A172 (cell line): ENCODE results near the gene RAB3GAP2. TPM values are rescaled to one million over a fixed set of nuclear protein-coding genes. Genes with fewer than 3 reads are reported as not detected.
"Not testable (repeated sequence)": the region's sequence is repeated elsewhere in the genome, so short reads cannot be mapped to it uniquely, and the experiment has no call there.

ENCODE experiments used
- DNase-seq: peaks from one replicate; pipeline ENCODE4 v3.0.0-alpha.2; 2015; ENCODE audit warnings: low spot score
- total RNA-seq: library from RNA; depleted of rRNA; stranded (reverse); fragments of >200 nt; shearing (Covaris generic); gene quantifications from 2 replicates; pipeline ENCODE4 v1.2.3, GENCODE V29; 2014; rRNA removed

The RAB3GAP2 gene, protein sequence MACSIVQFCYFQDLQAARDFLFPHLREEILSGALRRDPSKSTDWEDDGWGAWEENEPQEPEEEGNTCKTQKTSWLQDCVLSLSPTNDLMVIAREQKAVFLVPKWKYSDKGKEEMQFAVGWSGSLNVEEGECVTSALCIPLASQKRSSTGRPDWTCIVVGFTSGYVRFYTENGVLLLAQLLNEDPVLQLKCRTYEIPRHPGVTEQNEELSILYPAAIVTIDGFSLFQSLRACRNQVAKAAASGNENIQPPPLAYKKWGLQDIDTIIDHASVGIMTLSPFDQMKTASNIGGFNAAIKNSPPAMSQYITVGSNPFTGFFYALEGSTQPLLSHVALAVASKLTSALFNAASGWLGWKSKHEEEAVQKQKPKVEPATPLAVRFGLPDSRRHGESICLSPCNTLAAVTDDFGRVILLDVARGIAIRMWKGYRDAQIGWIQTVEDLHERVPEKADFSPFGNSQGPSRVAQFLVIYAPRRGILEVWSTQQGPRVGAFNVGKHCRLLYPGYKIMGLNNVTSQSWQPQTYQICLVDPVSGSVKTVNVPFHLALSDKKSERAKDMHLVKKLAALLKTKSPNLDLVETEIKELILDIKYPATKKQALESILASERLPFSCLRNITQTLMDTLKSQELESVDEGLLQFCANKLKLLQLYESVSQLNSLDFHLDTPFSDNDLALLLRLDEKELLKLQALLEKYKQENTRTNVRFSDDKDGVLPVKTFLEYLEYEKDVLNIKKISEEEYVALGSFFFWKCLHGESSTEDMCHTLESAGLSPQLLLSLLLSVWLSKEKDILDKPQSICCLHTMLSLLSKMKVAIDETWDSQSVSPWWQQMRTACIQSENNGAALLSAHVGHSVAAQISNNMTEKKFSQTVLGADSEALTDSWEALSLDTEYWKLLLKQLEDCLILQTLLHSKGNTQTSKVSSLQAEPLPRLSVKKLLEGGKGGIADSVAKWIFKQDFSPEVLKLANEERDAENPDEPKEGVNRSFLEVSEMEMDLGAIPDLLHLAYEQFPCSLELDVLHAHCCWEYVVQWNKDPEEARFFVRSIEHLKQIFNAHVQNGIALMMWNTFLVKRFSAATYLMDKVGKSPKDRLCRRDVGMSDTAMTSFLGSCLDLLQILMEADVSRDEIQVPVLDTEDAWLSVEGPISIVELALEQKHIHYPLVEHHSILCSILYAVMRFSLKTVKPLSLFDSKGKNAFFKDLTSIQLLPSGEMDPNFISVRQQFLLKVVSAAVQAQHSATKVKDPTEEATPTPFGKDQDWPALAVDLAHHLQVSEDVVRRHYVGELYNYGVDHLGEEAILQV (N-terminal part only)
- total RNA-seq = 24.0 and 30.0 TPM in 2 replicates

DNA sequence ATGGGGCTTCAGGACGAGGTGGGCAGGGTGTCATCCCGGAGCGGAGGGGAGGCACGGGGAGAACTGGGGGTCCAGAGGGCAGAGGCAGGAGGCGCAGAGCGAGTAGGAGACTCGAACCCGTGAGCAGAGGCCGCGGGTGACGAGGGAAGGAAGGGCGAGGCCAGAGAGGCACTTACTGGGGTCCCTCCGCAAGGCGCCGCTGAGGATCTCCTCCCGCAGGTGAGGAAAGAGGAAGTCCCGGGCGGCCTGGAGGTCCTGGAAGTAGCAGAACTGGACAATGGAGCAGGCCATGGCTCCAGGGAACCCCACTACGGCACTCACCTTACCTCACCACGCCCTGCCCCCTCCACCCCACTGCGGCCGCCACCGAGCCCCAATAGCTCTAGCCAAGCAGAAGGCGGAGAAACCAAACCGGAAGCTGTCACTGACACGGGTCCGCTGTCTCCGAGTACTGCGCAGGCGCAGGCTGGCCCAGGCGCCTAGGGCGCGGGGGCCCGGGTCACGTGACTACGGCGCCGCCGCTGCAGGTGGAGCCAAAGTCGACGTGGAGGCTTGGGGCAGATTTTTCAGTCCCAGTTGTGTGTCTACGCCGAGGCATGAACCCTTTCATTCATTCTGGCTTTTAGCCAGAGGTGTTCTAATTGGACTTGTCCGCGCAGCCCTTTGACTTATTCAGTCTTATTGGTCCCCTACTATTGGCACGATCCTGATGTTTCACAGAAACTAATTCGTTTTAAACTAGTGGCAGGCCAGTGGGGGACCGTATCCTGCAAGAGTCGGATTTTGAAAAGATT is at the start of gene RAB3GAP2:
TSS of gene RAB3GAP2 (minus strand) at position 407 of the 794 bp plus-strand sequence. CDS start at position 291, 116 bp downstream.
- peak; percentile 95 for DNase-seq

DNA sequence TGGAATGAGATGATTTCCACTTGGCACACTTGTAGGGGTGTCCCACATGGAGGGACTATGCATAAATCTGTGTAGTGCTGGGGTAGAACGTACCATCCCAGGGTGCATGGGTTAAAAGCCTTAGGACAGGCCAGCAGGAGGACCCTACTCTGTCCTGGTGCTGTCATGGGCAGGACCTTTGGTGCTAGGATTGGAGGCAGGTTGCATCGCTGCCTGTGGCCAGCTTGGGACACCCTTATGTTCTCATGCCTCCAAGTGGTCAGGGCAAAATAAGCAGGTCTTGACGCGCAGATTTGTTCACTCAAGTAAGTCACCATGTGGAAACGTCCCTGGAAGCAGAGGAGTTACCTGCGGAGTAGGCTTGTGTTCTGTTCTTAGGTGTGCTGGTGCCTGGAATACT is 49.5 kb upstream of the RAB3GAP2 start:
- no peak for DNase-seq

DNA sequence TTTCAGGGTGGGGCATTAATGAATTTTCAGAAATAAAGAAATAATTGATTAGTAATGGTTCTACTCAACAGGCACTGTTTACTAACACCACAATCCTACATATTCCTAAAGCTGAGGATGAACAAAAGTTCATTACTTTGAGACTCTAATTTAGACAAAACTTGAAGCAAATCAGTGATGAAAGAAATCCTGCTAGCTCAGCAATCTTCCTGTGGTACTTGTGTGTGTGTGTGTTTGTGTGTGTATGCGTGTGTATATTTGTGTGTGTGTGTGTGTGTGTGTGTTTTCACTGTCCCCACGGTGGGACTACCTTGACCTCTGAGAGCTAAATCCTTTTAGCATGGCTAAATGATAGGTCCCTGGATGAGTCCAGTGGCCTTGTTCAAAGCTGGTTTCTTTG is 48.5 kb upstream of the RAB3GAP2 start:
- no peak for DNase-seq

DNA sequence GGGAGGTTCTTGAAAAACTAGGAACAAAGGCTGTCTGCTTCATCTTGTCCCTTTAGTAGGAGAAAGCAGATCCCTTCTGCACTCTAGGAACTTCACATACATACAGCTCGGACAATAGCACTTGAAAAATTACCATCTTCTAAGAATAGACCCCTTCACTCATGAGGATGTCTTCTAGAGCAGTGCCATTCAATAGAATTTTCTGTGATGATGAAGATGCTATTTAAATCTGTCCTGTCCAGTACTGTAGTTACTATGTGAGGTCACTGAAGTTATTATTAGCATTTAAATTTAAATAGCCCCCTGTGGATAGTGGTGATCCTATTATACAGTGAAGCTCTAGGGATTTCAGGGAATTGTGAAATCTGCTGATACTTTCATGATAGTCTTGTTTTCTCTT is 46.4 kb upstream of the RAB3GAP2 start:
- no peak for DNase-seq

DNA sequence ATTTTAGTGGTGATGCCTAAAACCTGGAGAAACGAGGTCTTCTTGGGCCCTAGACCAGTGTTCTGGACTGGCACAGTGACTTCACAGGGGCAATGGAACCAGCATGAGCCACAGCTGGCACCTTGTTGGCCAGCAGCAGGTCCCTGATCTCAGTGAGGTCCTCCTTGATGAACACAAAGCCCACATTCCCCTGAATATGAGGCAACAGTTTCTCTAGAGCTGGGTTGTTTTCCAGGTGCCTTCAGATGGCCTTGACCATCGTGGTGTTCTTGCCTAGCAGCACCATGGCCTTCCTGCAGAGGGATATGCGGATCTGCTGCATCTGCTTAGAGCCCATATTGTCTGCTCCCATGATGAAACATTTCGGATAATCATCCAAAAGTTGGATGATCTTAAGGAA is 44.9 kb upstream of the RAB3GAP2 start:
- no peak for DNase-seq

DNA sequence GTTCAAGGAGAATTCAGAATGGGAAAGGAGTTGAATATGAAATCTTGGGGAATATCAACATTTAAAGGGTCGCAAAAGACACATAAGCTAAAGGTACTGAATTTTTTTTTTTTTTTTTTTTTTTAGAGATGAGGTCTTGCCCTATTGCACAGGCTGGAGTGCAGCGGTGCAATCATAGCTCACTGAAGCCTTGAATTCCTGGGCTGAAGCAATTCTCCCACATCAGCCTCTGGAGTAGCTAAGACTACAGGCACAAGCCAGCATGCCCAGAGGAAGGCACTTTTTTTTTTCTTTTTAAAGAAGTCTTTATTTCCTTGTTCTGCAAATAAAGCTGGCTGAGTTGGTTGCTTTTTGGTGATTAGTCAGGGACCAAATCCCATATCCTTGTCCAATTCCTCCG is 44.1 kb upstream of the RAB3GAP2 start:
- no peak for DNase-seq

DNA sequence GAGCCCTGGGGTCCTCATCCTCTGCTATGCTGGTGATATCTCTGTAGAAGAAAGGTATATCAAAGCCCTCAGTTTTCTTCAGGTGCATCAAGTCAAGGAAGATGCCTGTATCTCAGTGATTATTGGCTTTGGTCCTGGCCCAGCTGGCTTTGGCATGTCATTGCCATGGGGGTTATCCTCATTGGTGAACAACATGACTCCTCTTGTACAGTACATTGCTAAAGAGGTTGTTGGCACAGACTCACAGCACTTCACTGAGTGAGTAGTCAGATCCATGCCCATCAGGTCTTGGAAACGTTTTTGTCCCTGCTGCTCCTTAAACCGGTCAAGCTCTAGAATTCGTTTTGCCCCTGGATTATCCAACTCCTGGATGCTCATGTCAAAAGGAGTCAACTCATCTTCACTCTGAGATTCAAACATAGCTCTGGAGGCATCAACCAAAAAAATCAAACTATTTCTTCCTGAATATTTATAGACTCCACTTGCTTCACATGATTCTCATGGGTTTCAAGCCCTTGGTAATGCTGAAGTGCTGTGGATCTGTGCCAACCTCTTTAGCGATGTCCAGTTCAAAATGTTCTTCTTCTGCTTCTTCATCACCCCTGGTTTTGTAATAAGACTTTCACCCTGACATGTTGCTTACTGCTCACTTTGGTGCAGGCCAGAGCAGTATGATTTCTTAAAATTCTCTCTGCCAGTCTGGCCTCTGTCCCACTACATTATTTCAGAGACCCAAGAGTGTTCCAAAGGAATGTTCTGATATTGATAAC is 43.0 kb upstream of the RAB3GAP2 start:
- no peak for DNase-seq

DNA sequence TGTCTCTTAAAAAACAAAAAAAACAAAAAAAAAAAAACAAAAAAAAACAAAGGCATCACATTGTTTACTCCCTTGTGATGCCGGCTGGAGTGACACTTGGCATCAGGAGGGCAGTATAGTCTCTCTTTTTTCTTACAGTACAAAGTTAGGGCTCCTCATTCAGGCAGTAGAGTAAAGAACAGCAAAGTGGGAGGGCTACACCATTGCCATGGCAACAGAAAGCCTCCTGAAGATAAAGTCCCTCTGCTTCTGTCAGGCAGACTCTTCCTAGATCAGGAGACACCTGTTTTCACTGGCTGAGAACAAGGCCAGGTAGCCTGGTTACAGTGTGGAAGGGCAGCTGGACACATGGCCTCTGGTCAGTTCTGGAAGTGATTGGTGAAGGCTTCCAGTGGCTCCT is 41.3 kb upstream of the RAB3GAP2 start:
- no peak for DNase-seq

DNA sequence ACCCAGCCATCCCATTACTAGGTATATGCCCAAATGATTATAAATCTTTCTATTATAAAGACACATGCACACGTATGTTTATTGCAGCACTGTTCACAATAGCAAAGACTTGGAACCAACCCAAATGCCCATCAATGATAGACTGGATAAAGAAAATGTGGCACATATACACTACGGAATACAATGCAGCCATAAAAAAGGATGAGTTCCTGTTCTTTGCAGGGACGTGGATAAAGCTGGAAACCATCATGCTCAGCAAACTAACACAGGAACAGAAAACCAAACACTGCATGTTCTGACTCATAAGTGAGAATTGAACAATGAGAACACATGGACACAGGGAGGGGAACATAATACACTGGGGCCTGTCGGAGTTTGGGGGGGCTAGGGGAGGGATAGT is 37.9 kb upstream of the RAB3GAP2 start:
- not testable (repeated sequence) for DNase-seq

DNA sequence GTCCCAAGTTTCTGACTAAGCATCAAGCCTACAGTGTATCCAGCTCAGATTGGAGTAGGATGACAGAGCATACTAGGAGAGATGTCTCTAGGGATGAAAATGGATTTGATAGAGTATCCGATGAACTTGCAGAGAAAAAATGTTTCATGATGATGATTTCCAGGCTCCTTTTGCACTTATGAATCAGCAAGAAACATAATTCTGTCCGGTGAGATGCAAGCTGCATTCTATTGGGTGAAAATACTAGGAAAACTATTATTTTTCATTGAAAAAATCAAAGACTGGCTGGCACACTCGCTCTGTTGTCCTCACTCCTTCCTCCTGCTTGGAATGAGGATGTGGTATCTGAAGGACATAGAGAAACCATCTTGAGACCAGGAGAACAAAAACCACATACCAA is 35.4 kb upstream of the RAB3GAP2 start:
- no peak for DNase-seq

DNA sequence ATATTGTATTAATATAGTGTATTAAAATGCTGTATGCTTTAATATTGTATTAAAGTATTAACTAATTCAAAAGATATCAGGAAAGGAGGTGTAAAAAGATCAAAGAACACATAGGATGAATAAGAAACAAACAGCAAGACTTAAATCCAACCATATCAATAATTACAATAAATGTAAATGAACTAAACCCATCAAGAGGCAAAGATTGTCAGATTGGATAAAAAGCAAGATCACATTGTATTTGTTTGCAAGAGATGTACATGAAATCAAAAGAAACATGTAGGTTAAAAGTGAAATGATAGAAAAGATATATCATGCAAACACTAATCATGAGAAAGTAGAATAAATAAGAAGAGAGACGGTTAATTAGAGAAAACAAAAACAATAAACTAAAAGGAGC is 34.1 kb upstream of the RAB3GAP2 start:
- DNase-seq = no peak

DNA sequence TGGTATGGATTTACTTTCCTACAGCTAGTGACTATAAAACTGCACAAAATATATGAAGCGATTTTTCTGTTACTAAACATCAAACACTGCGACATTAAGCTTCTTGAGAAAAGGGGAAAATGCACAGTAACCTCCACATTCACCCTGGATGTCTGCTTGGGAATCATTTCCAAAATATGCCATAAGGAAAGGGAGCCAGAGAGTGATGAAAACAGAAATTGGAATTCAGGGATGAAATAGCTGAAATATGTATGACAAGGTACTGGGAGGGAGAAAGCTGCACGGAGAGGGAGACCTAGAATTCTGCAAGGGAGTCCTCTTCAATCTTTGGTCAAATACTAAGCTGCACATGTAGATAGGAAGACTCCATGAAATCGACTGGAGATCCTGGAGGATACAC is 31.6 kb upstream of the RAB3GAP2 start:
- DNase-seq = no peak

DNA sequence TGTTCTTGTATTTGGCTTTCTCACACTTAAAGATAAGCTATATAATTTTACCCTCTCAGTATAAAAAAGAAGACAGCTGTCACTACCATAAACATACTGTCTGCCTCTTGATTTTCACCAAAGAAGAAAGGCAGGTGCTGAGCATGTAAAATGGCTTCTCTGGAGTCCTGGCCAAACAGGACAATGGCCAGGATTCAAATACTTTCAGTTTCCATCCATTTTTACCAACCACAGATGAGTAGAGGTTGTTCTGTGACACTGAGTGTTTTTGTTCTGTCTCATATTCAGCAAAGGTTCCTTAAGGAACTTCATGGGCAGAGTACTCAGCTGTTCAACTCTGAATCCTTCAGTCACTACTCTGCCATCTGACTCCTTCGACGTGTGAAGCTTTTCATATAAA is 29.4 kb upstream of the RAB3GAP2 start:
- DNase-seq = no peak

DNA sequence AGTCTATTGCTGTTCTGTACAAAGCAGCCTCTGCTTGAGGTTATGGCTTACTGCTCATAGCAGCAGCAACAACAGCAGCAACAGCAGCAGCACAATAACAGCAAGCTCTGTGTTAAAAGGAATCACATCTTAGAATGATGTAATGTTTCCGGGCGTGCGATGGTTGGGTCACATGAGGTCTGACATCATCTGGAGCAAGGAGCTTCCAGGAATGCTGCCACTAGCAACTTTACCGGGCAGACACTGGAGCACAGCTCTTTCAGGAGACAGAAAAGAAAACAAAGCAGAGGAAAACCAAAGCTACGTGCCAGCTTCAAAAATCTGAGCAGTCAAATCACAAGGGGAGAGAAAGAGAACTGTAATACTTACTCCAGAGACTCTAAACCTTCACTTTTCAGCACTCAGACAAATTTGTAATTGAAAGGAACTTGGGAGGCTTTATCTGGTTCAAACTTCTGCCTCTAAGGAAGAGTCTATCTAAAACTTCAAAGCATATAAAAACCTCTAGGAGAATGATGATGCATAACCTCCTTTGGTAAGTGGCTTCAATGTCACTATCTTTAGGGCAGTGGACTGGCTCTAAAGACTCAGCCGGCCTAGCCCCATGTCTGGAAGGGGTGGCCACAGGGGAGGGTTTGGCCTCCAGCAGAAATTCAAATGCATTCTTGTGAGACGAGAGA is 28.3 kb upstream of the RAB3GAP2 start:
- DNase-seq = peak; percentile 93

DNA sequence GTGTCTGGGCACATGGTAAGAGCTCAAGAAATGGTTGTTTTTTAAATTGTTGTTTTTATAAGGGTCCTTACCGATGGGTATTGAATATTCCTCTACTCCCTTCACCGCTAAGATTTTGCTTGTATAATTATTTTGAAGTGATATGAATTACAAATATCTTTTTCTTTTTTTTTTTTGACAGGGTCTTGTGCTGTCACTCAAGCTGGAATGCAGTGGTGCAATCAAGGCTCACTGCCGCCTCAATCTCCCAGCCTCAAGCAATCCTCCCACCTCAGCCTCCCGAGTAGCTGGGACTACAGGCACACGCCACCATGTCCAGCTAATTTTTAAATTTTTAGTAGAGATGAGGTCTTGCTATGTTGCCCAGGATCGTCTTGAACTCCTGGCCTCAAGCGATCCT is 27.1 kb upstream of the RAB3GAP2 start:
- no peak for DNase-seq

DNA sequence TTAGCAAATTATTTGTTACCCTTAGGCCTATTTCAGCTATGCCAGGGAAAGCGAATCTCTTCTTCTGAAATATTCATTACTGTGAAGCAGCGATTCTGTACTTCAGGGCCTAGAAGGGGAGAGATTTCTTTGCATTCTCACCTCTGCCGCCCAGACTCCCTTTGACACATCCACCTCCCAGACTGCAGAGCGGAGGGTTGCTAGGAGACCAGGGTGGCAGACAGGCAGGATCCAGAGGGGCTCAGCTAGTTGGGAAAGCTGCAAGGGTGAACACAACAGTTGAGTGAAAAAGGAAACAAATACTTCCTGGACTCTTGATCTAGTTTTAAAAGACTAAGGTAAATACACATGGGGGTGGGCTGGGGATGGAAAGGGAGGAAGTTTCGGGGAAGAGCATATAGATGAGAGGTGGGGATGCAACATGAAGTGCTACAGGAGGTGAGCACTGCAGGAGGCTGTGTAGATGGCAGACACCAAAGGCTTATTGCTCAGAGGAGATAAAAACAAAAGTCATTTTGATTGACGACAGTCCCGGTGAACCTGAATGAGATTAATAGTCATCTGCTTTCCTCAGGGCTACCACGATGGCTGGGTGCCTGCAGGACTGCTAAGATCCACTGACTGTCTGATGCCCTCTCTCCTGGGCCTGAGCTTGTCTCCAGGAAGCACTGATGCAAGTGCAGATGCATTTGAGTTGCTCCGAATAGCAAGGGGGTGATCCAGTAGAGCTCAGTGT is 26.4 kb upstream of the RAB3GAP2 start:
- DNase-seq = no peak

DNA sequence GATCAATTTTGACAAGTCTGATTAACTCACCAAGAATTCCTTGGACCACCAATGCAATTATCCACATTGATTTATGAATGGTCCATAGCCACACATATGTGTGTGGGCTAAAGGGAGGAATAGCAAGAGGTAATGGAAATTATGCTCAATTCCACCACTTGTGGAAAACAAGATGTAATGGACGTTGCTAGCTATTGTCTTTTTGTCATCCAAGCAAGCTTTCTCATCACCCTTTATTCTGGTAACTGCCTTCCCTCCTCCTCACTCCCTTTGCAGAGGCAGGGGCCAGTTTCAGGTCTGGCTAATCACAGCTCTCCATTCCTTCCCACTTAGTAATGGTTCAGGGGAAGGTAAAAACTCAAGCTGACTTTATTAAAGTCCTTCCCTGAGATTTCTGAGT is 24.7 kb upstream of the RAB3GAP2 start:
- no peak for DNase-seq

DNA sequence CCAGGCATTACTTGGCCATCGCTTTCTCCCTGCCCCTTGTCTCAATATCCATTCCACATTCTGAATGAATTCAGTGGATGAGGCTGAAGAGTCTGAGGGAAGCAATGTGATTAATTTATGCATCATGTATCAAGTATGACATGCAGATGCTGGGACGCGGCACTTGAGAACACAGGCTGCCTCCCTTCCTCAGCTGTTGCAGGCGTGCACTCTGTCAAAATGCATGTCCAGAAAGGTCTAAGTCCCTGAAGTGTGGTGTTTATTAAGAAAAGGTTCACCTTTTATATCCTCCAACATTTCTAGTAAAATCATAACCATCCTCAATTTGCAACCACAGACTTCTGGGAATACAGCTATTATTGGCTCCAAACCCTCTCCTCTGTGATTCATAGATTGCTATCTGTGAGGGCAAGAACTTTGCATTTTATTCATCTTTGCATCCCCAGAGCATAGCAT is 22.6 kb upstream of the RAB3GAP2 start:
- DNase-seq = no peak

DNA sequence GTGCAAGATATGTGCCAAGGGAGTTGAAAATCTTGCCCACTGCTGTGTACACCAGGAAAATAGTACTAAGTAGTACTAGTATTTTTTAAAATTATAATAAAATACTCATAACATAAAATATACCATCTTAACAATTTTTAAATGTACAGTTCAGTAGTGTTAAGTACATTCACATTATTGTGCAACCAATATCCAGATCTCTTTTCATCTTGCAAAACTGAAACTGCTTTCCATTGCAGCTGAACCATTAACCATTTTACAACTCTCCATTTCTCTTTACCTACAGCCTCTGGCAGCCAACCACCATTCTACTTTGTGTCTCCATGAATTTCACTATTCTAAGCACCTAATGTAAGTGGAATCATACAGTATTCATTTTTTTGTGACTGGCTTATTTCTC is 19.3 kb upstream of the RAB3GAP2 start:
- no peak for DNase-seq
